IPS-NIHi11 (cell line): ENCODE results near the gene NDRG4.

Source experiments
- DNase-seq: peaks from one replicate; pipeline ENCODE4 v3.0.0; 2012; ENCODE audit warnings: mixed read lengths, low spot score

The NDRG4 gene

GRCh38 chr16:58543685-58544084 lies 43.7 kb downstream of the NDRG4 start:
- no peak for DNase-seq

- DNase-seq: no peak
These were observed 48.4 kb downstream of the NDRG4 start for GRCh38 chr16:58548378-58548777.

GRCh38 chr16:58551496-58551895 lies 51.6 kb downstream of the NDRG4 start:
- DNase-seq: no peak

- no peak for DNase-seq
These were observed 56.7 kb downstream of the NDRG4 start for GRCh38 chr16:58556678-58557077.
